Neural progenitor cell (in vitro differentiated cells): ENCODE measurements around the gene SLC25A15. TPM values are rescaled to one million over a fixed set of nuclear protein-coding genes. Genes with fewer than 3 reads are reported as not detected.

Source experiments
- DNase-seq: peaks from one replicate; pipeline ENCODE4 v3.0.0-alpha.2; 2016; ENCODE audit warnings: low spot score
- H2AFZ ChIP-seq: fragments of 200-600 bp; sonication (generic); replicated peaks from 2 replicates; pipeline ENCODE4 v1.6.1; 2016; ENCODE audit warnings: antibody characterized with exemption
- H3F3A ChIP-seq: fragments of 200-600 bp; sonication (generic); 2 replicates; pipeline ENCODE4 v1.6.1; 2016; ENCODE audit warnings: antibody characterized with exemption, low read depth
- H3K27ac ChIP-seq: fragments of 200-600 bp; sonication (generic); 2 replicates; pipeline ENCODE4 v1.5.1; 2016; ENCODE audit warnings: mild to moderate bottlenecking
- H3K27me3 ChIP-seq: fragments of 200-600 bp; sonication (generic); 2 replicates; pipeline ENCODE4 v1.6.1; 2016; ENCODE audit warnings: mild to moderate bottlenecking, moderate library complexity
- H3K36me3 ChIP-seq: fragments of 200-600 bp; sonication (generic); 2 replicates; pipeline ENCODE4 v1.5.1; 2016
- H3K4me1 ChIP-seq: fragments of 200-600 bp; sonication (generic); 2 replicates; pipeline ENCODE4 v1.6.1; 2016; ENCODE audit warnings: mixed run types
- H3K4me2 ChIP-seq: fragments of 200-600 bp; sonication (generic); 2 replicates; pipeline ENCODE4 v1.6.1; 2016
- H3K4me3 ChIP-seq: fragments of 200-600 bp; sonication (generic); 2 replicates; pipeline ENCODE4 v1.5.1; 2016
- H3K79me2 ChIP-seq: fragments of 200-600 bp; sonication (generic); 2 replicates; pipeline ENCODE4 v1.6.1; 2016; ENCODE audit warnings: low read depth
- H3K9ac ChIP-seq: fragments of 200-600 bp; sonication (generic); 2 replicates; pipeline ENCODE4 v1.6.1; 2016
- H3K9me3 ChIP-seq: fragments of 200-600 bp; sonication (generic); 2 replicates; pipeline ENCODE4 v1.5.1; 2016; ENCODE audit warnings: low read depth
- H4K20me1 ChIP-seq: fragments of 200-600 bp; sonication (generic); 2 replicates; pipeline ENCODE4 v1.6.1; 2016; ENCODE audit warnings: low read depth
- H3K27ac Mint-ChIP-seq: 3 replicates; pipeline ENCODE4 v1.8.0; 2021; ENCODE audit warnings: mixed read lengths
- H3K27me3 Mint-ChIP-seq: 2 replicates; pipeline ENCODE4 v1.8.0; 2022; ENCODE audit warnings: low read depth, mild to moderate bottlenecking, inconsistent platforms, moderate library complexity, mixed read lengths; ENCODE audit not compliant: insufficient read depth
- H3K36me3 Mint-ChIP-seq: 3 replicates; pipeline ENCODE4 v1.8.0; 2021; ENCODE audit warnings: mixed read lengths
- H3K4me1 Mint-ChIP-seq: 3 replicates; pipeline ENCODE4 v1.8.0; 2021; ENCODE audit warnings: mixed read lengths
- H3K4me3 Mint-ChIP-seq: 3 replicates; pipeline ENCODE4 v1.8.0; 2021; ENCODE audit warnings: mild to moderate bottlenecking, moderate library complexity, mixed read lengths
- H3K9me3 Mint-ChIP-seq: 3 replicates; pipeline ENCODE4 v1.8.0; 2020; ENCODE audit warnings: mixed read lengths
- EZH2 ChIP-seq: fragments of 200-600 bp; sonication (generic); IDR thresholded peaks from 2 replicates; pipeline ENCODE4 v1.6.1; 2017; ENCODE audit warnings: antibody characterized with exemption, mild to moderate bottlenecking, moderate library complexity
- EZH2phosphoT487 ChIP-seq: fragments of 200-600 bp; sonication (generic); IDR thresholded peaks from 2 replicates; pipeline ENCODE4 v1.6.1; 2017; ENCODE audit warnings: antibody characterized with exemption
- total RNA-seq: library from RNA; depleted of rRNA; stranded (reverse); fragments of >200 nt; gene quantifications from 2 replicates; pipeline ENCODE4 v1.2.3, GENCODE V29; 2015; ENCODE audit warnings: low replicate concordance
- TF ChIP-seq, protein P1 (sequence below): fragments of 200-600 bp; sonication (generic); IDR thresholded peaks from 2 replicates; pipeline ENCODE4 v1.5.1; 2017; ENCODE audit warnings: antibody characterized with exemption, mild to moderate bottlenecking

SLC25A15 gene
- total RNA-seq, 1 donor from 2014 or later: 33.7 TPM

GRCh38 chr13:40770609-40770933 is 18.8 kb upstream of the SLC25A15 start:
- Mint-ChIP-seq H3K27me3 (no peaks in the 10 kb centered on the region), H3K27ac (peak overlapping the region; percentile 95), H3K4me3 (peak overlapping the region; percentile 98), H3K9me3 (no peaks in the 10 kb centered on the region), H3K36me3 (no peaks in the 10 kb centered on the region), H3K4me1 (peaks cover 15% of the 10 kb centered on the region)
- Histone ChIP-seq H3K27me3 (no peaks in the 10 kb centered on the region), H3K9me3 (no peaks in the 10 kb centered on the region), H4K20me1 (no peaks in the 10 kb centered on the region), H2AFZ (peak overlapping the region; percentile 59), H3F3A (no peaks in the 10 kb centered on the region), H3K4me2 (peak overlapping the region; percentile 90), H3K27ac (no peak overlapping the region), H3K79me2 (peaks cover 7% of the 10 kb centered on the region), H3K4me1 (peaks cover 5% of the 10 kb centered on the region), H3K4me3 (peak overlapping the region; percentile 81), H3K36me3 (no peaks in the 10 kb centered on the region), H3K9ac (peak overlapping the region; percentile 85)
- no peak for DNase-seq
- TF ChIP-seq EZH2: no peak
- no peak for TF ChIP-seq EZH2phosphoT487
- TF ChIP-seq, protein P1, sequence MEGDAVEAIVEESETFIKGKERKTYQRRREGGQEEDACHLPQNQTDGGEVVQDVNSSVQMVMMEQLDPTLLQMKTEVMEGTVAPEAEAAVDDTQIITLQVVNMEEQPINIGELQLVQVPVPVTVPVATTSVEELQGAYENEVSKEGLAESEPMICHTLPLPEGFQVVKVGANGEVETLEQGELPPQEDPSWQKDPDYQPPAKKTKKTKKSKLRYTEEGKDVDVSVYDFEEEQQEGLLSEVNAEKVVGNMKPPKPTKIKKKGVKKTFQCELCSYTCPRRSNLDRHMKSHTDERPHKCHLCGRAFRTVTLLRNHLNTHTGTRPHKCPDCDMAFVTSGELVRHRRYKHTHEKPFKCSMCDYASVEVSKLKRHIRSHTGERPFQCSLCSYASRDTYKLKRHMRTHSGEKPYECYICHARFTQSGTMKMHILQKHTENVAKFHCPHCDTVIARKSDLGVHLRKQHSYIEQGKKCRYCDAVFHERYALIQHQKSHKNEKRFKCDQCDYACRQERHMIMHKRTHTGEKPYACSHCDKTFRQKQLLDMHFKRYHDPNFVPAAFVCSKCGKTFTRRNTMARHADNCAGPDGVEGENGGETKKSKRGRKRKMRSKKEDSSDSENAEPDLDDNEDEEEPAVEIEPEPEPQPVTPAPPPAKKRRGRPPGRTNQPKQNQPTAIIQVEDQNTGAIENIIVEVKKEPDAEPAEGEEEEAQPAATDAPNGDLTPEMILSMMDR: no peak

DNA sequence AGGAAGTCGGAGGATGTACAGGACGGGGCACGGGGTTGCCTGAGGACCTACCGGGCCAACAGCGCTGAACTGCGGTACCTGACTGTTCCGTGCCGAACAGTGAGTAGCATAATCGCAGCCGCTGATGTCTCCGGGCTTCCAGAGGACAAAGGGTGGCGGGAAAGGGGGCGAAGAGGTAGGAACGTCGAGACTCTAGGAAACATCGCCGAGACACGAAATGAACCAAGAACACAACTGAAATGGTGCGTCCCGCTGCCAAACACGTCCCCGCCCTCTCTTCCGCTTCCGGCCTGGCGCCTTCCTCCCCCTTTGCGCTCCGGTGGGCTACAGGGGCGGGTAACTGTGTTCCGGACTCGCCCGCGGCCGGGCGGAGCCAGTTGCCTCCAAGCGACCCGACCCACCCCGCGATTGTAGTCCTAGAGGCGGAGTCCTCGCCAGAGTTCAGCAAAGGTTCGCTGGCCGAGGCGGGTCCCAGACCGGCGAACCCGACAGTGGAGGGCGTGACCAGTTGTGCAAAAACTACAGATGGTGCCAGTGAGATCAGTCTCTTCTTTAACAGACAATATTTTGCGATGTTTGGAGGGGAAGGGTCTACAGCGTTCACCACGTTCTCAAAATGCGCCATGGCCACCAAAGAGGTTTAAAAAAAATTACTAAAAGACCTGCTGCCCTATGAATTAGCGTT is 18.3 kb upstream of the SLC25A15 start, which contains the start of gene MRPS31:
MRPS31 (minus strand) TSS at position 257 of the 685 bp plus-strand sequence; CDS start at position 203, 54 bp downstream.
- no peaks in the 10 kb centered on the region for H3K27me3 Mint-ChIP-seq
- H3K27me3 ChIP-seq: no peaks in the 10 kb centered on the region

DNA sequence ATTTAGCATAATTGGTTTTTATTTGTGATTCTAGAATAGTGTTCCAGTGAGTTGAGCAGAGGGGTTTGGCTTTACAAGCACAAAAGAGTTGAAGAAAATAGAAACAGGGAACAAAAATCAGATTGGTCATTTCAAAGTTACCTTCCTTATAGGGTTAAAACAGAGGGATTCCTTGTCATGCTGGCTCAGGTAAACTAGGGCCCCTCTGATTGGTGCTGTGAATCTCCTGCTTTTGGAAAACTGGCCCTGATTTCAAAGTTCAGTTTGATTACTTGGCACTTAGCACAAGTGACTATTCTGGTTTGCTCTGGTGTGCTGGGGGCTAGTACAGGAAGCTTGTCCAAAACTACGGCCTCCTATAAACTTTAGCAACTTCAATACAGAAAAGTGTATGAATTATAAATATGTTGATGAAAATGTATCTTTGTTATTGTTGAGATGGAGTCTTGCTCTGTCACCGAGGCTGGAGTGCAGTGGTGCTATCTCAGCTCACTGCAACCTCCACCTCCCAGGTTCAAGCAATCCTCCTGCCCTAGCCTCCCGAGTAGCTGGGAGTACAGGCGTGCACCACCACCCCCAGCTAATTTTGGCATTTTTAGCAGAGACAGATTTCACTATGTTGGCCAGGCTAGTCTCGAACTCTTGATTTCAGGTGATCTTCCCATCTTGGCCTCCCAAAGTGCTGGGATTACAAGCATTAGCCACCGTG is 16.5 kb upstream of the SLC25A15 start:
- H3K27ac Mint-ChIP-seq: no peak overlapping the region
- Histone ChIP-seq H3K9me3 (no peaks in the 10 kb centered on the region), H3K4me3 (no peak overlapping the region), H3K79me2 (no peaks in the 10 kb centered on the region), H3K9ac (no peak overlapping the region), H4K20me1 (no peaks in the 10 kb centered on the region), H3K36me3 (no peaks in the 10 kb centered on the region), H3K4me2 (no peak overlapping the region), H3K27ac (no peak overlapping the region), H2AFZ (no peak overlapping the region), H3F3A (peaks cover 5% of the 10 kb centered on the region), H3K4me1 (peaks cover 5% of the 10 kb centered on the region), H3K27me3 (no peaks in the 10 kb centered on the region)
- no peaks in the 10 kb centered on the region for H3K36me3 Mint-ChIP-seq
- H3K4me3 Mint-ChIP-seq: no peak overlapping the region
- no peak for DNase-seq
- peaks cover 17% of the 10 kb centered on the region for H3K4me1 Mint-ChIP-seq
- no peaks in the 10 kb centered on the region for H3K27me3 Mint-ChIP-seq
- no peaks in the 10 kb centered on the region for H3K9me3 Mint-ChIP-seq
- TF ChIP-seq EZH2 (no peak), EZH2phosphoT487 (no peak)
- TF ChIP-seq, protein P1: no peak

More for the DNA sequence above, 18.3 kb upstream of the SLC25A15 start, which contains the start of gene MRPS31:
- Mint-ChIP-seq H3K9me3 (no peaks in the 10 kb centered on the region), H3K4me3 (peak within 1 kb of the TSS; percentile 98), H3K4me1 (peaks cover 15% of the 10 kb centered on the region), H3K36me3 (no peaks in the 10 kb centered on the region), H3K27ac (peak within 1 kb of the TSS; percentile 95)
- peak within 1 kb of the TSS; percentile 90 for H3K4me2 ChIP-seq
- H2AFZ ChIP-seq: peak within 1 kb of the TSS; percentile 92
- peak; percentile 97 for DNase-seq
- H3K79me2 ChIP-seq: peaks cover 6% of the 10 kb centered on the region
- no peak within 1 kb of the TSS for H3K27ac ChIP-seq
- peak within 1 kb of the TSS; percentile 85 for H3K9ac ChIP-seq
- H3K4me3 ChIP-seq: peak within 1 kb of the TSS; percentile 81
- no peaks in the 10 kb centered on the region for H3K36me3 ChIP-seq
- TF ChIP-seq, protein P1: no peak
- TF ChIP-seq EZH2 (no peak), EZH2phosphoT487 (no peak)
- H3K9me3 ChIP-seq: no peaks in the 10 kb centered on the region
- no peaks in the 10 kb centered on the region for H3F3A ChIP-seq
- H4K20me1 ChIP-seq: no peaks in the 10 kb centered on the region
- peaks cover 5% of the 10 kb centered on the region for H3K4me1 ChIP-seq
